GM12872 (cell line): Measurements from ENCODE around the gene TSC22D1.

Experiments
- TF ChIP-seq, protein P1 (sequence below): IDR thresholded peaks from 3 replicates; pipeline ENCODE4 v1.5.1; 2011; ENCODE audit warnings: low read depth, mild to moderate bottlenecking, low read length, moderate library complexity; ENCODE audit not compliant: insufficient read depth

TSC22D1 gene

DNA sequence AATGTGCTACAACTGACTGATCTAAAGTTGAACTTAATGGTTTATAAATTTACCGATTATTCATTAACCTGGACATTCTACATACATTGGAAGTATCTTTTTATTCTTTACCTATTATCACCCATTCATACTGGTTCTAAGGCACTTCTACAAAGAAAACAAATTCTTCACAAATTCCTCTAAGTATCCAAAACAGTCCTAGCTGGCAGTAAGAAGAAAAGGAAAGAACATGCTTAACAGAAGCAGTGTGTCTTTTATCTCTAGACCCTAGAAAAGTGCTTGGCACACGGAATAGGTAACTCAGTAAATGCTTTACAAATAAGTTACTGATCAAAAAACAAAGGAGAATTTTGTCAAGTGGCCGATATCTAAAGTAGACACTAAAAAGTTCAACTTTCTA lies 32.8 kb downstream of the TSC22D1 start:
- TF ChIP-seq, protein P1, sequence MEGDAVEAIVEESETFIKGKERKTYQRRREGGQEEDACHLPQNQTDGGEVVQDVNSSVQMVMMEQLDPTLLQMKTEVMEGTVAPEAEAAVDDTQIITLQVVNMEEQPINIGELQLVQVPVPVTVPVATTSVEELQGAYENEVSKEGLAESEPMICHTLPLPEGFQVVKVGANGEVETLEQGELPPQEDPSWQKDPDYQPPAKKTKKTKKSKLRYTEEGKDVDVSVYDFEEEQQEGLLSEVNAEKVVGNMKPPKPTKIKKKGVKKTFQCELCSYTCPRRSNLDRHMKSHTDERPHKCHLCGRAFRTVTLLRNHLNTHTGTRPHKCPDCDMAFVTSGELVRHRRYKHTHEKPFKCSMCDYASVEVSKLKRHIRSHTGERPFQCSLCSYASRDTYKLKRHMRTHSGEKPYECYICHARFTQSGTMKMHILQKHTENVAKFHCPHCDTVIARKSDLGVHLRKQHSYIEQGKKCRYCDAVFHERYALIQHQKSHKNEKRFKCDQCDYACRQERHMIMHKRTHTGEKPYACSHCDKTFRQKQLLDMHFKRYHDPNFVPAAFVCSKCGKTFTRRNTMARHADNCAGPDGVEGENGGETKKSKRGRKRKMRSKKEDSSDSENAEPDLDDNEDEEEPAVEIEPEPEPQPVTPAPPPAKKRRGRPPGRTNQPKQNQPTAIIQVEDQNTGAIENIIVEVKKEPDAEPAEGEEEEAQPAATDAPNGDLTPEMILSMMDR = no peak

DNA sequence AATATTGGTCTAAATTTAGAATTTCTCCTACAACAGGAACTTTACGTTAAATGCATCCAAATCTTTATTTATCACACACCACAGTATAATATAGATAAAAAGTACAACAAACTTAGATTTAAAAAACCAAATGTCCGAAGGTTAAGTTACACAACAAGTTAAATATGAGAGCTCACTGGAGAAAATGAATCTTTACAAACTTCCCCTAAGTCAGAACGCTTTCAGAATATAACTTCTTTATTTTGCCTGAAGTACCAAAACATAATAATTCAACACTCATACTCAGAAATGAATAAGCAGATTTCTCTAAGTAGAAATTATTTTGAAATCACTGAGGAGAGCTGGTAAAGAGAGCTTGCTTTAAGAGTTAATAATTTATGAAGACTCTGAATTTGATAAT lies 33.8 kb downstream of the TSC22D1 start:
- TF ChIP-seq, protein P1 = no peak

DNA sequence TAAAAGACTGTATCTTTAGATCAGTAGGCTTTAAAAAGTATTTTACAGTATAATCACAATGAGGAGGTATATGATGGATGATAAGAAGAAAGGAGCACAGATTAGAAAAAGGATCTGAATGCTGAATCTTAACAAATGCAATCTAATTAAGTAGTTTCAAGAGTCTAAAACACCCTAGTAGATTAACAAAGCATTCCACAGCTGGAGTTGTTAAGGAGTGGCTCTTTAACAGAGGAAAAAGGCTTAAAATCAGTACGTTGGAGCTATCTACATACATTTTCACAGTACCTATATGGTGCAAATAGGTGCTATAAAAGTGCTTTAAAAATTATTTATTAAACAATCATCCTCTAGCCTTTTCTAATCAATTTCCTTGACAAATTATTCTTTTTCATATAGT lies 34.5 kb downstream of the TSC22D1 start:
- TF ChIP-seq, protein P1 = no peak

DNA sequence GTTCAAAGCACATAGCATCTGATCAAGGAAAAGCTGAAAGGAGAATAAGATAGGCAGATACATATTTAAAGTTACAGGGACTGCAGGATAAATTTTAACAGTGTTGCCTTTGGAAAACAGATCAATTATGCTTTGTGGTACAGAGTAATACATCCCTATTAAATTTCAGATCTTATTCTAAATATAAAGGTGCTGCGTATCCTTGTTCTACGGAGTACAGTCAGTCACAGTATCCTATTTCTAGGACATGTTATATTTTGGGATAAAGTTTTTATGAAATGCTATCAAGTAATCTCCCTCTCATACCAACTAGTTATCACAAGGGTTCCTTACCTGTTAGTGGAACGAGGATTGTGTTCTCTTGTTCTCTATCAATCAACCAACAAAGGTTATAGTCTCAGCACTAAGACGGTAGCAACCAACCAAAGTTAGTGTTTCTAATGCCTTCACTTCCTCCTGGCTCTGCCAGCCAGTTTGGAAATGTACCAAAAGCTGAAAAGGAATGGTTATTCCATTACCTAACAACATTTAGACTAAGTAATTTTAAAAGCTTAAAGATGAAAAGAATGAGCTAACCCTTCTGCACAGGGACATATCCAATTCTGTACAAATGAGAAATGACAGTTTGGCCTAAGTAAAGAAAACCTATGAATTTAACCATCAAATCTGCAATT lies 35.2 kb downstream of the TSC22D1 start:
- TF ChIP-seq, protein P1 = no peak

DNA sequence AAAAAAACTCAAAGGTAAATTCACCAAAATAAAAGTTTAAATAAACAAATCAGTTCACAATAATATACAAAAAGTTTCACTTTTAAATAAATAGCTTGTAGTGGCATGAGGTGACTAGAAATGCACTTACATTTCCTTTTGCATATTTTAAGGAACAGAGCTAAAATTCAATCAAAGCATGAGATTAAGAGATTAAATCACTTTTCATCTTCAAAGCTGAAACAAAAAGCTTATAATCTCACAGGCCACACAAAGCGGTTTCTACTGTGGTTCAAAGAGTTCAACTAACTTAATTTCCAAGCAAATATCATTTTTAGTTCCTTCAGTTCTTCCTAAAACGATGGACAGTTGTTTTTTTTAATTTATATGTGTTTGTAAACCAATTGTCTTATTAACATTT lies 38.9 kb downstream of the TSC22D1 start:
- TF ChIP-seq, protein P1 = no peak

DNA sequence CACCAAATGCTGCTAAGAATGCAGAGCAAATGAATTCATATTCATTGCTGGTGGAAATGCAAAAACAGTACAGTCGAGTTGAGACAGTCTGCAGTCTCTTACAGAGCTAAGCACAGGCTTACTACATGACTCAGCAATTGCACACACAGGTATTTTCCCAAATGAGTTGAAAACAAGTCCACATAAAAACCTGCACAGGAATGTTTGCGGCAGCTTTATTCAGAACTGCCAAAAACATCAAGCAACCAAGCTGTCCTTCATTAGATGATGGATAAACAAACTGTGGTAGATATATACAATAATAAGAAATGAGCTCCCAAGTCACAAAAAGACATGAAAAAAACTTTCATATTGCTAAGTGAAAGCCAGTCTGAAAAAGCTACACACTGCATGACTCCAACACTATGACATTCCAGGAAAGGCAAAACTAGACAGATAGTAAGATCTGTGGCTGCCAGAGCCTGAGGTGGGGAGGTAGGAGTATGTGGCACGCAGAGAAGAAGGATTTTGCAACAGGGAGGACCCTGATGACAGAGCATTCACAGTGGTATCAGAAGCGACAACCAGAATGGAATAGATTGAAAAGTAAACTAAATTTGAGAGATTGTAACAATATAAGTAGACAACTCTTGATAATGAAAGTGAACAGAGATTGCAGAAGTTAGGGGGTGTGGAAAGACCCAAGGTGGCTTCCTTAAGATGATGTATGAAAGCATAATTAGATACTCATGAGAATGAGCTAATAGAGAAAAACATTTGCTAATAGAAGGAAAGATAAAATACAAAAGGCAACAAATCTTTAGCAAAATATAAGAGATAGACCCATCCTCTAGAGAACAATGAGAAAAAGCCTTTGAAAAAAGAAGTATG lies 52.7 kb downstream of the TSC22D1 start:
- TF ChIP-seq, protein P1 = no peak

DNA sequence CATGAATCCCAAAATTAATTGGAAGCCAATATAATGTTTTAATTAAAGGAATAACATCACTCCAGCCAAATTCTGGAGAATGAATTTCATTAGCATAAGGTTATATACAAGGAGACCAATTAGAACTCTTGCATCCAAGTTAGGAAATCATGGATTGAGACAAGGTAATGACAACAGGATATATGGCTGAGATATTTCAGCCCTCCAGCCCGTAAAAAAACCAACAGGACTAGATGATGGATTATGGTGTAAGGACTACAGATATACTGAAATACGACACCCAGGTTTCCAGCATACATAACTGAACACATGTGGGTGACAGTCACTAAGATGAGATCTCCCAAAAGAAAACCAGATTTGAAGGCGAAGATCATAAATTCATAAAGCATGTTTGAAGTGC lies 56.5 kb downstream of the TSC22D1 start:
- TF ChIP-seq, protein P1 = no peak
